EL (cell line): ENCODE results near the gene STEAP1.
A peak's percentile ranks its signal among the peaks of the same experiment; 100 is the strongest.
"Not testable (repeated sequence)": the region's sequence is repeated elsewhere in the genome, so short reads cannot be mapped to it uniquely, and the experiment has no call there.

Source experiments
- DNase-seq: peaks from one replicate; pipeline ENCODE4 v3.0.0-alpha.2; 2016

The STEAP1 gene

GRCh38 chr7:90175667-90176066, 21.4 kb downstream of the STEAP1 start:
- no peak for DNase-seq

DNA sequence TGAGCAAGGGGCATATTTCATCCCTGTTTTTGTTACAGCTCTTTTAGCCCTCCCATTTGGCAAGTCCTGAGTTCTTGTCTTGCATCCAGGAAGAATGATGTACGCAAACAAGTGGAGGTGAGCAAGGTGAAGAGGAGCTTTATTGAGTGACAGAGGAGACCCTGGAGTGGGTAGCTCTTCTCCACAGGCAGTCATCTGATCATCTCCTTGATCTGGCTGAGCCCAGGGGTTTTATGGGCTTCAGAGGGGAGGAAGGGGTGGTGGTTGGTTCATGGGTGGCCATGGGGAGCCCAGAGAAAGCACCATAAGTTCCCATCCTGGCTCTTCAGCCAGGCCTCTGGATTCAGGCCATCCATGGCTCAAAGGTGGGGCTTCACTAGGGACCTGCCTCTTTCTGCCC, 21.9 kb downstream of the STEAP1 start:
- DNase-seq = no peak

GRCh38 chr7:90178166-90178565, 23.9 kb downstream of the STEAP1 start:
- no peak for DNase-seq

GRCh38 chr7:90178679-90179278, 24.5 kb downstream of the STEAP1 start:
- peak; percentile 88 for DNase-seq

DNA sequence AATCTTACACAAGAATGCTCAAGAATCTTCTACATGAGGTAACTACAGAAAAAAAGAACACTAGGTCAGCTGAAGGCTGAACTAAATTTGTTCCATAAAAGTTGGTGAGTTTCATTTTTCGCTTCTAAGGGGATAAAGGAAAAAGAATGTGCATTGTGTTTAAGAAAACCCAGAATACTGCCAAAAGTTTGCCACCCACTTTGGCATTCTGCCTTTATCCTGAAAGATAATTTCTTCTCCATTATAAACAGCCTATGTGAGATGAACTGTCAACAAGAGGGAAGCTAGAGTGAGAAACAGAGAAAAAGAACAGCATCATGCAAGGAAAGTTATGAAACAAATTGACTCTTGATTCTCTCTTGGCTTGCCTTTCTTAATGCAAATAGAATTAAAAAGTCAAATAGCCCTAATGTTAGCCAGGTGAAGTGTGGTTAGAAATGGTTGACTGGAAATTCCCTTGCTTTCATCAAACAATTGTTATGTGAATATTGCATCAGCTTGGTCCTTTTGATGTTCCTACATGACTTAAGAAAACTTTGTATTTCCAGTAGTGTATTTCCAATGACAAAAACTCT, 25.8 kb downstream of the STEAP1 start:
- peak; percentile 5 for DNase-seq

DNA sequence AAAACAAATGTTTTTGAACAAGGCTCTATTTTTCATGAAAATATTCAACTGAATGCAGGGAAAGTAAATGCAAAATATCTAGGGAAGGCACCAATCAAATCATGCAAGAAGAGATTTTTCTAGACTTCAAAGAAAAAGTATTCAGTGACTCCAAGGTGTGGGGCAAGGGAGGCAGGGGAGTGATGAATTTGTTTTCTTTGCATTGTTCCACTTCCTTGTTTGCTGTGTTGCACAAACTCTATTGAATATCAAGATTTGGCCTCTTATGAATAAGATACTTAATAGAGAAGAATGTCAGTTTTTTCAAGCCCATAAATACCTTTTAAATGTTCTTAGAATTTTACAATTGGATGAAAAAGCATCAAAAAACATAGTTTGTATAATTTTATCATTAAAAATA, 26.4 kb downstream of the STEAP1 start:
- DNase-seq = no peak

DNA sequence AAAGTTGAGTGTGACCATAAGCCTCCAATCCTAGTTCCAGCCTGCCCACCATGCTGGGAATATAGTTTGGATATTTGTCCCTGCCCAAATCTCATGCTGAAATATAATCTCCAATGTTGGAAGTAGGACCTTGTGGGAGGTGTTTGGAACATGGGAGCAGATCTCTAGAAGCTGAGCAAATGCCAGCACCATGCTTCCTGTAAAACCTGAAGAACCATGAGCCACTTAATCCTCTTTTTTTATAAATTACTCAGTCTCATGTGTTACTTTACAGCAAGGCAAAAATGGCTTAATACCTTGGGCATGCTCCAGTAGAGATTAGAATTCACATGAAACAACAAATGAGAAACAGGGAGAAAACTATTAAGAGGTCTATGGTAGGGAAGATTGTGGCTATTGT, 27.2 kb downstream of the STEAP1 start:
- DNase-seq = no peak

DNA sequence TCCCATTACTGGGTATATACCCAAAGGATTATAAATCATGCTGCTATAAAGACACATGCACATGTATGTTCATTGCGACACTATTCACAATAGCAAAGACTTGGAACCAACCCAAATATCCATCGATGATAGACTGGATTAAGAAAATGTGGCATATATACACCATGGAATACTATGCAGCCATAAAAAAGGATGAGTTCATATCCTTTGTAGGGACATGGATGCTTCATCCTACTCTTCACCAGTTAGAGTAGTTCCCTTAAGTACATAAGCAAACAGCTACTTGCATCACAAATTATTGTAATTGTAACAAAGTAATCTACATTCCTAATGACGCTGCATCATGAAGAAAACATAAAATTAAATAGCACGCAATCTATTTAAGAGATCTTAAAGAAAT, 32.0 kb downstream of the STEAP1 start:
- DNase-seq = not testable (repeated sequence)

GRCh38 chr7:90187507-90188050, 33.3 kb downstream of the STEAP1 start:
- no peak for DNase-seq

GRCh38 chr7:90188281-90188680, 34.0 kb downstream of the STEAP1 start:
- DNase-seq = no peak

GRCh38 chr7:90190995-90191394, 36.7 kb downstream of the STEAP1 start:
- no peak for DNase-seq

GRCh38 chr7:90191648-90192047, 37.4 kb downstream of the STEAP1 start:
- DNase-seq = no peak

DNA sequence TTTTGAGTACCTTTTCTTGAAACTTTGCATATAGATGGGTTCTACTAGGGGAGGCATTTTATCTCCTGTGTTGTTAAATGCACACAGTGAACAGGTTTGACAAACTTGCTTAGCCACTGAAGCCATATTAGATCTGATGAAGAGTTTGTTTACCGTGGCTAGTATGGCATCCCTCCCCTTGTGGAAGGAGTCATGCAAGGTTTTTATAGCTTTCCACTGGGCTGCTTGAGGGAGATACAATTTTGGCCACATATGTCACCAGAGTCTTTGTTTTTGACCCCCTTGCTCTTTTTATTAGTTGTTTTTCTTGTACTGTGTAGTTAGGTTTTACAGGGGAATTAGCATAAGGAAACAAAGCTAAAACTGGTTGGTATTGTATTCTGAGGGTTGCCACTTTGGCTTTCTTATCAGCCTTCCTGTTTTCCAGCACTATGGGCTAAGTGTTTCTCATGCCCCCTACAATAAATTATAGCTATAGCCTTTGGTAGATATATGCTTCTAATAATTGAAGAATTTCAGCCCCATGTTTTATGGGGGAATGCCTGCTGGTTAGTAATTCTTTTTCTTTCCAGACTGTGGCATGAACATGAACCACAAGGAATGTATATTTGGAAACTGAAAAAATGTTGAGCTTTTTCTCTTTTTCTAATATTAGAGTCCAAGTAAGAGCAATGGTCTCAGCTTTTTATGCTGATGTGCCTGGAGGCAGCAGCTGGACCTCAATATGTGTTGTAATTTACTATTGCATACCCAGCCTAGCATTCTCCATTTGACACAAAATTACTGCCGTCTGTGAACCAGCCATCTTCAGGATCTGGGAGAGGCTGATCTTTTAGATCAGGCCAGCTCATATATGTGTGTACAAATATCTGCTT, 38.8 kb downstream of the STEAP1 start:
- DNase-seq = peak; percentile 25

GRCh38 chr7:90194911-90195809, 40.9 kb downstream of the STEAP1 start:
- DNase-seq = no peak

DNA sequence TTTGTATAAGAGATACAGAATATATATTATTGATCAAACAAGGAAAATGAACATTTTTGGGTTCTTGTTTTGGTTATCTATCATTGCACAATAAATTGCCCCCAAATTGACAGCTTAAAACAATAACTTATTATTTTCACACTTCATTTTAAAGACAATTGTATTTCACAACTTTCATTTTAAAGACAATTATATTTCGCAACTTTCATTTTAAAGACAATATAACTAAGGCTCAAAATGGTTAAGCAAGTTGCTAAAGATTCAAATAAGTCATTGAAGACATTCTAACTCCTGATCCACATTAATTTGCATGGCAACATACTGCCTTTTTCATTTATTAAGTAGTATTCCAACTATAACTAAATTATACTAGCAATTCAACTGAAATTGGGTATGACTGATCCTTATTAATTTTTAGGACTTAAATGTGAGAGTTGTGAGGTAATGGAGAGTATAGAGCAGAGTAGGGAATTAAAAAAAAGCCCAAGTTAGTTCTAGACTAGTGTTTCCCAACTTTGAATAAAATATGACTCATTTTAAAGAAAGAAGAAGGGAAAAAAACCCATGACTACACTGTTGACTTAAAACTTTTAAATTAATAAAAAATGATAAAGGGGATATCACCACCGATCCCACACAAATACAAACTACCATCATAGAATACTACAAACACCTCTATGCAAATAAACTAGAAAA, 47.4 kb downstream of the STEAP1 start:
- no peak for DNase-seq

DNA sequence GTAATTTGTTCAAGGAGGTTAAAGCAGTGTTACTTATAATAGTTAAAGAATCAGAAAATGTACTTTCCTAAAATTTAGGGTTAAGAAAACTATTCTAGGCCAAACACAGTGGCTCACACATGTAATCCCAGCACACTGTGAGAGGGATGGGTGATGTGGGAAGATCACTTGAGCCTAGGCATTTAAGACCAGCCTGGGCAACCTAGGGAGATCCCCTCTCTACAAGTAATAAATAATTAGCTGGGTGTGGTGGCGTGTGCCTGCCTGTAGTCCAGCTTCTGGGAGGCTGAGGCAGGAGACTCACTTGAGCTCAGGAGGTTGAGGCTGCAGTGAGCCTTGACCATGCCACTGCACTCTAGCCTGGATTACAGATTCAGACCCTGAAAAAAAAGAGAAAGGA, 53.7 kb downstream of the STEAP1 start:
- no peak for DNase-seq

GRCh38 chr7:90209776-90210175, 55.5 kb downstream of the STEAP1 start:
- DNase-seq = no peak

GRCh38 chr7:90210475-90210874, 56.2 kb downstream of the STEAP1 start:
- no peak for DNase-seq

DNA sequence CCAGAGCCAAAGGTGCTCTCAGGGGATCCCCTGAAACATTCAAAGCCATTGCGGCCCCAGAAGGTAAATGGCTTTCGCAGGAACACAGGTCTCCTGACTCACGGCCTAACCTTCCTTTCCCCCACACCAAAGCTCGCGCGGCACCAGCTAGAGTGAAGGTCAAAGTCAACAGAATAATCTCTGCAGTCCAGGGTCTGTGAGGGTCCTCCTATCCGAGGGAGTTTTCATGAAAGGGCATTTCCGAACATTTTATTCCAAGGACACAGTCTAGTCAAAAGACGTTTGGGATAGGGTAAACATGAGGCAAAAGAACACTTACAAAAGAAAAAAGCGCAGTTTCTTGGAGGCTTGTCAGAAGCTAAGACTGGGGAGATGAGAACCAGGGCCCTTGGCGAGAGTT, 56.7 kb downstream of the STEAP1 start:
- no peak for DNase-seq

- peak; percentile 96 for DNase-seq
Observed at GRCh38 chr7:90211391-90212148, 57.3 kb downstream of the STEAP1 start, which contains the start of gene STEAP2. TSS of gene STEAP2 (plus strand) at chr7:90211740. CDS start at chr7:90225083, 13,343 bp downstream.

DNA sequence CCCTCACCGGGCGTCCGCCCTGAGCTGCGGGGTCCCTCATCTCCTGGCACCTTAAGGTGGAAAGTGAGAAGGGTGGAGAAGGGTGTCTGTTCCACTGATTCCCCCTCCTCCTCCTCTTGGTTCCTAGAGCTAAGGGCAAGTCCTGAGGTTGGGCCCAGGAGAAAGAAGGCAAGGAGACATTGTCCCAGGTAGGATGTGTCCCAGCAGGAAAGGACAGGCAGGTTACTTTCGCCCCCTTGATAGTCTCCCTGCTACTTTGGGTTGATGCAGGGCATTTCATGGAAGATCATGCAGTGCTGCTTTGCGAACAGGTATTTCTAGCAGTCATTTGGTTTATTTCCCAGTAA, 57.9 kb downstream of the STEAP1 start:
- DNase-seq = no peak
